ENCODE measurements around the gene GRID1. TPM values are rescaled to one million over a fixed set of nuclear protein-coding genes. Genes with fewer than 3 reads are reported as not detected.

The GRID1 gene
- total RNA-seq, 1 donor from 2014 or later, result 9.2 TPM

GRCh38 chr10:85764108-85764507 lies 602.5 kb downstream of the GRID1 start:
- Mint-ChIP-seq H3K27me3 (no peaks in the 10 kb centered on the region), H3K27ac (no peak overlapping the region), H3K4me3 (no peak overlapping the region), H3K4me1 (ENCODE audit: unreplicated experiment) (peaks cover 15% of the 10 kb centered on the region), H3K36me3 (no peaks in the 10 kb centered on the region), H3K9me3 (no peaks in the 10 kb centered on the region)
- no peak for TF ChIP-seq CTCF (conservative IDR thresholded peaks at IDR 0.05)
- DNase-seq (ENCODE audit: extremely low spot score, unreplicated experiment), result no peak

- Mint-ChIP-seq H3K36me3 (no peaks in the 10 kb centered on the region), H3K4me1 (ENCODE audit: unreplicated experiment) (peaks cover 15% of the 10 kb centered on the region), H3K4me3 (no peak overlapping the region), H3K27ac (no peak overlapping the region), H3K9me3 (no peaks in the 10 kb centered on the region), H3K27me3 (no peaks in the 10 kb centered on the region)
- no peak for DNase-seq (ENCODE audit: extremely low spot score, unreplicated experiment)
- no peak for TF ChIP-seq CTCF (conservative IDR thresholded peaks at IDR 0.05)
These were observed 604.6 kb downstream of the GRID1 start for GRCh38 chr10:85761906-85762445.

- Mint-ChIP-seq H3K27ac (no peak overlapping the region), H3K4me3 (no peak overlapping the region), H3K27me3 (no peaks in the 10 kb centered on the region), H3K9me3 (no peaks in the 10 kb centered on the region), H3K4me1 (ENCODE audit: unreplicated experiment) (no peaks in the 10 kb centered on the region), H3K36me3 (no peaks in the 10 kb centered on the region)
- TF ChIP-seq CTCF (conservative IDR thresholded peaks at IDR 0.05), result no peak
- DNase-seq (ENCODE audit: extremely low spot score, unreplicated experiment), result no peak
These were observed 624.8 kb downstream of the GRID1 start for GRCh38 chr10:85741626-85742300.

GRCh38 chr10:85735997-85736396 lies 630.6 kb downstream of the GRID1 start:
- no peaks in the 10 kb centered on the region for H3K9me3 Mint-ChIP-seq
- no peaks in the 10 kb centered on the region for H3K4me1 Mint-ChIP-seq (ENCODE audit: unreplicated experiment)
- no peak overlapping the region for H3K4me3 Mint-ChIP-seq
- TF ChIP-seq CTCF (conservative IDR thresholded peaks at IDR 0.05), result no peak
- H3K27ac Mint-ChIP-seq, result no peak overlapping the region
- H3K27me3 Mint-ChIP-seq, result peaks cover 7% of the 10 kb centered on the region
- no peaks in the 10 kb centered on the region for H3K36me3 Mint-ChIP-seq
- DNase-seq (ENCODE audit: extremely low spot score, unreplicated experiment), result no peak

- Mint-ChIP-seq H3K9me3 (no peaks in the 10 kb centered on the region), H3K36me3 (no peaks in the 10 kb centered on the region), H3K4me1 (ENCODE audit: unreplicated experiment) (no peaks in the 10 kb centered on the region), H3K4me3 (no peak overlapping the region), H3K27me3 (peaks cover 7% of the 10 kb centered on the region), H3K27ac (no peak overlapping the region)
- DNase-seq (ENCODE audit: extremely low spot score, unreplicated experiment), result no peak
- TF ChIP-seq CTCF (conservative IDR thresholded peaks at IDR 0.05), result no peak
These were observed 631.8 kb downstream of the GRID1 start for GRCh38 chr10:85734791-85735190.

Measured in type B pancreatic cell (in vitro differentiated cells).